H1 (cell line): Measurements from ENCODE around the gene CCDC71L. TPM values are rescaled to one million over a fixed set of nuclear protein-coding genes. Genes with fewer than 3 reads are reported as not detected.

Source experiments
- ASH2L ChIP-seq: fragments of 200-600, 300-600 bp; sonication (generic); IDR thresholded peaks from one replicate; pipeline ENCODE4 v1.7.1; 2017; ENCODE audit warnings: low read length
- EP300 ChIP-seq, 2 experiments: IDR thresholded peaks; 1 replicate in 1 of 2; 2 replicates in 1 of 2; pipeline ENCODE4 v1.6.1; 2011 to 2012; ENCODE audit warnings: low read depth in 2 of 2, low read length in 2 of 2, mild to moderate bottlenecking in 2 of 2, borderline replicate concordance in 1 of 2, inconsistent platforms in 1 of 2, moderate library complexity in 1 of 2
- polyA plus RNA-seq, 7 experiments: library from polyadenylated mRNA; depleted of rRNA in 3 of 7; stranded (reverse) in 5 of 7; unstranded in 2 of 7; fragments of >200 nt in 5 of 7; fragments of 200-250 nt in 2 of 7; gene quantifications; 1 replicate in 5 of 7; 2 replicates in 1 of 7; 4 replicates in 1 of 7; pipeline versions ENCODE4 v1.2.1 to v1.2.3, GENCODE V29; 2011 to 2013; ENCODE audit warnings: missing spikeins in 2 of 7, mixed read lengths in 2 of 7
- total RNA-seq: library from RNA; stranded (reverse); fragmentation: NEBNext Ultra II Directional; extraction: Animal tissue kit (Norgen Biotek cat#: 25700); gene quantifications from 2 replicates; pipeline ENCODE4 v1.2.1, GENCODE V29; 2021

CCDC71L gene
- total and polyA plus RNA-seq, 2 of the 8 experiments (the other 6 are each of a cell fraction or from before 2014, with no cell fraction given): 12.5 to 16.7 TPM

DNA sequence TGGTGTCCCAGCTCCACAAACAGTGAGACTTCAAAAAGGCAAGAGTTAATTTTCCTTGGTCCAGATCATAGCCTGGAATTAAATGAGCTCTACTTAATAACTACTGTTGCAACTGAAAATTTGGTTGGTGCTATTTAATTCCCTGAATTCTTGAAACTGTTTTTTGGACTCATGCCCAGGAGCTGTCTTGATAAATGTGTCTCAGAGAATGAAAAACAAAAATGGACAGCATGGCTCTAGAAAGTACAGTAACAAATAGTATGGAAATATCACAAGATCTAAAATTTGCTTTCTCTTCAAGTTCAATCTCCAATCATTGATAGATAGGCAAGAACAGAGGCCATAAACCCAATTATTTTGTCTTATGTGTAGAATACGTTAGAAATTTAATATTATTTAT lies 42.5 kb downstream of the CCDC71L start (continued):
- TF ChIP-seq EP300 (IDR thresholded peaks at IDR 0.05; ENCODE audit: borderline replicate concordance in 1 of 2, low read depth in 2 of 2, low read length in 2 of 2) (no peak), ASH2L (no peak)
